GM21576 (cell line): Measurements from ENCODE around the gene FYN.

Experiments used
- ATAC-seq: cut with Tn5 transposase; IDR thresholded peaks from one replicate; pipeline ENCODE4 v1.9.1; 2021; ENCODE audit warnings: mild to moderate bottlenecking, moderate library complexity; ENCODE audit not compliant: unreplicated experiment

Gene FYN

DNA sequence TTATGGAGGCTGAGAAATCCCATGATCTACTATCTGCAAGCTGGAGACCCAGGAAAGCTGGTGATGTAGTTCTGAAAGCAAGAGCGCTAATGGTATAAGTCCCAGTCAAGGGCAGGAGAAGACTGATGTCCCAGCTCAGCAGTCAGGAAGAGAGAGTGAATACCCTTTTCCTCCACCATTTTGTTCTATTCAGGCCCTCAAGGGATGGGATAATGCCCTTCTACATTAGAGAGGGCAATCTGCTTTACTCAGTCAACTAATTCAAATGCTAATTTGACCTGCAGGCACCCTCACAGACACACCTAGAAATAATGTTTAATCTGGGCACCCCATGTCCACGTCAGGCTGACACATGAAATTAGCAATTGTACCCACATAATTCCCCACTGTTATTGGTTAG lies 10.8 kb upstream of the FYN start:
- ATAC-seq = no peak

DNA sequence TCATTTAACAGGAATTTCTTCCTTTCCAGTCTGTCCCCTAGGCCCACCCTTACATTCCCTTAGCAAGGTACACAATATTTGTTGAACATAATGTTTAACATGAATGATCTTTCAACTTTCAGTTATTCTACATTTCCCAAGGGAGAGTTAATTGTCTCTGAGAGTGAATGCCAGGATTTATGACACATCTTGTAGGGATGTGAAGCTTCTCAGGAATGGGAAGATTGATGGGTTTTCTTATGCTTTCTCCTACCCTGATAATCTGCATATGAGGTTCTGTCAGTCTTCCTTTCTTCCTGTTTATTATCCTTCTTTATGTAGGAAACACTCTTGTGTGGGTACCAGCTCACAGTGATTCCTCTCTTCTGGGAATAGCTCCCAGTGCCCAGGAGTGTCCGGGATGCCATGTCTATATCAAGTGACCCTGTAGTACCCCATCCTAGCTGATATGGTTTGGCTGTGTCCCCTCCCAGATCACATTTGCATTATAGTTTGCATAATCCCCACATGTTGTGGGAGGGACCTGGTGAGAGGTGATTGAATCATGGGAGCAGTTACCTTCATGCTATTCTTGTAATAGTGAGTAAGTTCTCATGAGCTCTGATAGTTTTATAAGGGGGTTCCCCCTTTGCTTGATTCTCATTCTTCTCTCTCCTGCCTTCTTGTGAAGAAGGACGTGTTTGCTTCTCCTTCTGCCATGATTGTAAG lies 7.1 kb upstream of the FYN start:
- ATAC-seq = no peak

DNA sequence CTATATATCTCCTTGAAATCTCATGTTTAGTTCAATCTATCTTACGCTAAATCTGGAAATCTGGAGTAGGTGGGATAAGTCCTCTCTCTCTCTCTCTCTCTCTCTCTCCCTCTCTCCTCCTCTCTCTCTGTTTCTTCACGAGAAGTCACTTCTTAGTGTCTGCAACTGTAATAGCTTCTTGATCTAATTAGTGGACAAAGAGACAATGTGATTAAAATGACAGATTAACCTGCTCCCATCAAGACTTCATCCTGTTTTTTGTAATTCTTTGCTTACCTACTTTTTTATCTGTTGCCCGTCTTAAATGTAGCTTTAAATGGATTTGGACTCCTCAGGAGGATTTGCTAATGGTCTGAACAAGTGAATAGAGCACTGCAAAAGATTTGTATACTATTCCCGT lies 2.5 kb upstream of the FYN start:
- ATAC-seq = no peak

- no peak for ATAC-seq
Observed at GRCh38 chr6:111874025-111874415, 768 bp upstream of the FYN start.

- ATAC-seq = peak; percentile 7
Observed at GRCh38 chr6:111872401-111873177, 663 bp downstream of the FYN start.

DNA sequence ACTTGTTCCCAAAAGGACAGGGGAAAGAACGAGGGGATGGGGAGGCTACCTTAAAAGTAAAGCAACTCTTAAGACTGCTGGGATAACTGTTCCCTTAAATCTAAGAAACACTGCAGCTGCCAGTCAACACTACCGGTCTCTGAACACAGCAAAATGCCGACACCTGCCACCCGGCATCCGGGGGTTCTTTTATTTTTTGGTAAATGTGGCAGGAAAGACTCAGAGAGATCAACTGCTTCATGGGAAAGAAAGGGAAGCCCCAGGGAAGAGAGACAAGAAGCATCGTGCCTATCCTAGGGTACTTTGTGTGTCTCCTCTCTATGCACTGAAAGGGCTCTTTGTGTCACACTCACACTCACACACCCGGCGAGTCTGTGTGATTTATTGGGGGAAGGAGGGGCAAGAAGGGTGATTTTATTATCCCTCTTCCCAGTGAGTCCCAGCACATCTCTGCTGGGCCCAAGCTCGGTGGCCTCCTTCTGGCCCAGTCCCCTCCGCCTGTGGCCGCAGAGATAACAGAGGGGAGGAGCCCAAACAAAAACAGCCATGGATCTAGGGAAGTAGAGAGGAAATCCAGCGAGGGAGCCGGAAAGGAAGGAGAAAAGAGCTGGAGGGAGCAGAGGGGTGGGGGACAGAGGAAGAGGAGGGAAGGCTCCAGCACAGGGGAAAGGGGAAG lies 1.4 kb downstream of the FYN start:
- ATAC-seq = no peak

DNA sequence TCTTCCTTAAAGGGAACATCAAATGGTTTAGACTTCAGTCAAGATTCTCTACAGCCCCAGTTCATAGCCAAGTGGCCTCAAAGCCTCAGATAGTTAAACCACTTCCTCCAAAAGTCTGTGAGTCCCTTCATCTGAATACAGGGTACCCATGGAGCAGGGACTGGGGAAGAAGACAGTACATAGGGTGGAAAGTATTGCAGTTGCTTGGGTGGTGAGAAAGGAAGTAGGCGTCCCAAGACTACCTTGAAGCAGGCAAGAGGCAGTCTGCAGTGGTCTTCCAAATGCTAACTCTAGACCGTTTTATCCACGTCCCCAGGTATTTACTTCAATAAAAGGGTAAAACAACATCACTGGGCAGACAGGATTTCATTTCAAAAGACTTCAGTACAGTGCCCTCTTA lies 2.0 kb downstream of the FYN start:
- no peak for ATAC-seq

- no peak for ATAC-seq
Observed at GRCh38 chr6:111870742-111871064, 2.5 kb downstream of the FYN start.

GRCh38 chr6:111870051-111870741 lies 3.1 kb downstream of the FYN start:
- ATAC-seq = no peak

GRCh38 chr6:111866857-111867256 lies 6.4 kb downstream of the FYN start:
- no peak for ATAC-seq

GRCh38 chr6:111865909-111866546 lies 7.2 kb downstream of the FYN start:
- no peak for ATAC-seq

DNA sequence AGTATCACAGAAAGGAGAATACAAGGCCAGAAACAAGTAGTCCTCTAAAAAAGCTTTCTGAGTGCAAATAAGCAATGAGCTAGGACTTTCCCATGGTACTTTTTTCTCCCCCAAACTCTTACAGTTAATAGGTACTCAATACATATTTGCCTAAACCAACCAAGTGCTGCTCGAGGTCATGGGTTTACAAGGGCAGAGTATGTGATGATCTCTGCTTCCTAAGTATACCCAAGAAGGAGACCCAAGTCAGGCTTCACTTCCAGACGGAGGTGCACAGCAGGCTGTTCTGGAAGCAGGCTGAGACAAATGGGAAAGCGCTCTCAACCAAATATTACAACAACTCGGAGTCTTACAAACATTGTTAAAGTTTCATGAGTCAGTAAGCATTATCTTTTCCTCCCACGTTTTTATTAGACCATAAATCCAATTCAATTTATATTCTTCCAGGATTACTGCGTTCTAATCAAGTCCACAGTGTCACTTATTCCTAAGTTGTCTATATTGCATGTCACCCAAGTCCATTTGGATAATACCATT lies 8.1 kb downstream of the FYN start:
- no peak for ATAC-seq

GRCh38 chr6:111864138-111865048 lies 8.9 kb downstream of the FYN start:
- no peak for ATAC-seq

DNA sequence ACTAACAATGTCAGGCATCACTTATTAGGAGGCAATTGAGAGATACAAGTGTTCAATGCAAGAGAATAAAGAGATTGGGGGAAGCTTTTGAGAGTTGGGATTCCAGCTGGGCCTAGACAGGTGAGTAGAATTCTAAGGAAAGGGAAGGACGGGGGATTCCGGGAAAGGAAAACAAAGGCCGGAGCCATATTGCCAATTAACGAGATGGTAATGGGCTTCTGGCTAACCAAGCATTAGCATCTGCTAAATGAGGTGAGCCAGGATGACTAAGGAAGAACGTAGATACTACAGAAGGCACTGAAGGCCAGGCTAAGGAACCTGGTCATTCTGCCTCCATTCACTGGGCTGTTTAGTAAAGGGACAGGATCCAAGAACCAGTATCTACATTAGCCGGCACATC lies 10.5 kb downstream of the FYN start:
- ATAC-seq = no peak

- no peak for ATAC-seq
Observed at GRCh38 chr6:111862314-111862713, 10.9 kb downstream of the FYN start.

DNA sequence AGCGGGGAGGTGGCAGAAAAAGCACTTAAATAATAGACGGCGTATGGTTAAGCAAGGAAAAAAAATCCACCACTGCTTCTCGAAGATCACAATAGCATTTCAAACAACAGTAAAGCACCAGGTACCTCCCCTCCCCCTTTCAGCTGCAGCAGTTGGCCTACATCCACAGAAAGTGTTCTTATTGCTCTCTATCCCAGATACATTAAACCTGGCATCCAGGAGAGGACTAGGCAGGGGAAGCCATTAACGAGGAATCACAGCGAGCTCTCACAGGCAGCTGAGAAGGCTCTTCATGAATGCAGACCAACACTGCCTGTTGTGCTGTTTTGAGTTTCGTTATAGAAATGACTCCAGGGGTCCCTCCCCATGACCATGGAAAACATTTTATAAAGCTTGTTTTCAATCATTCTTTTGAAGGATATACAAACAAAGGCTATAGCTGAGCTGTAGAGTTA lies 11.8 kb downstream of the FYN start:
- ATAC-seq = no peak

- no peak for ATAC-seq
Observed at GRCh38 chr6:111858347-111858746, 14.9 kb downstream of the FYN start.

- no peak for ATAC-seq
Observed at GRCh38 chr6:111857674-111858337, 15.4 kb downstream of the FYN start.

GRCh38 chr6:111855753-111856152 lies 17.5 kb downstream of the FYN start:
- ATAC-seq = no peak
